ENCODE data around the gene CALHM6. TPM values are rescaled to one million over a fixed set of nuclear protein-coding genes. Genes with fewer than 3 reads are reported as not detected.

The CALHM6 gene
- total and polyA plus RNA-seq, 11 donors = 0.37 to 52.4 (median 1.0) TPM; not detected in 1

- Histone ChIP-seq H3K9me3 (peaks cover 0 to 8% (median 0%) of the 10 kb centered on the region in 12 donors), H3K4me1 (no peaks in the 10 kb centered on the region), H3K27ac (no peak overlapping the region), H3K36me3 (no peaks in the 10 kb centered on the region), H3K27me3 (no peaks in the 10 kb centered on the region), H3K4me3 (no peak overlapping the region)
- no peak for DNase-seq
- intact Hi-C loops (cut with DNase I) = no loop called here
- ATAC-seq = no peak
- TF ChIP-seq CTCF (IDR thresholded peaks at IDR 0.05) (no peak), POLR2A (IDR thresholded peaks at IDR 0.05) (no peak)
- 66 to 84% (median 74%) methylated on average over 8 to 9 of the region's 9 CpGs for WGBS, 4 donors
Observed at GRCh38 chr6:116500969-116501433, 39.8 kb downstream of the CALHM6 start.

GRCh38 chr6:116507324-116507723, 46.1 kb downstream of the CALHM6 start:
- Histone ChIP-seq H3K4me1 (peaks cover 0 to 10% (median 0%) of the 10 kb centered on the region in 12 donors), H3K9me3 (peaks cover 0 to 18% (median 0%) of the 10 kb centered on the region in 12 donors), H3K4me3 (no peak overlapping the region), H3K36me3 (no peaks in the 10 kb centered on the region), H3K27ac (no peak overlapping the region), H3K27me3 (no peaks in the 10 kb centered on the region)
- intact Hi-C loops (cut with DNase I) = no loop called here
- ATAC-seq (no peak), DNase-seq (no peak)
- TF ChIP-seq POLR2A (IDR thresholded peaks at IDR 0.05) (no peak), CTCF (IDR thresholded peaks at IDR 0.05) (no peak)
- WGBS, 4 donors = 91 to 96% (median 92%) methylated on average over 3 of the region's 3 CpGs

DNA sequence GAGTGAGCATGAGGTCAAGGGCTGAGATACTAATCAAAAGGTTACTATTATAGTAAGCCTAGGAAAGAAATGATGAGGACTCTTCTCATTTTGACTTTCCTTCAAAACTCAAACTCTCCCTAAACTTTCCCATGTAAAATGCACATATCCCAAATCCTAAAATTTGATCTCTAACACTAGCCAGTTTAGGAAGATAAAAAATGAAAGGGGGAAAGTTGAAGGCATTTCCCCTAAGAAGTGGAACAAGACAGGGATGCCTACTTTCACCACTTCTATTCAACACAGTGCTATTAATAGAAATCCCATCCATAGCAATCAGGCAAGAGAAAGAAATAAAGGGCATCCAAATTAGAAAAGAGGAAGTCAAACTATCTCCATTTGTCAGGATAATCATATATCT, 47.4 kb downstream of the CALHM6 start:
- TF ChIP-seq CTCF (IDR thresholded peaks at IDR 0.05) (no peak), POLR2A (IDR thresholded peaks at IDR 0.05) (no peak)
- H3K36me3 ChIP-seq = no peaks in the 10 kb centered on the region
- ATAC-seq (no peak), DNase-seq (no peak)
- H3K4me1 ChIP-seq = peaks cover 0 to 17% (median 3%) of the 10 kb centered on the region in 12 donors
- no peaks in the 10 kb centered on the region for H3K27me3 ChIP-seq
- H3K4me3 ChIP-seq = no peak overlapping the region
- H3K27ac ChIP-seq = no peak overlapping the region
- H3K9me3 ChIP-seq = peaks cover 0 to 11% (median 0%) of the 10 kb centered on the region in 12 donors
- intact Hi-C loops (cut with DNase I) = no loop called here

DNA sequence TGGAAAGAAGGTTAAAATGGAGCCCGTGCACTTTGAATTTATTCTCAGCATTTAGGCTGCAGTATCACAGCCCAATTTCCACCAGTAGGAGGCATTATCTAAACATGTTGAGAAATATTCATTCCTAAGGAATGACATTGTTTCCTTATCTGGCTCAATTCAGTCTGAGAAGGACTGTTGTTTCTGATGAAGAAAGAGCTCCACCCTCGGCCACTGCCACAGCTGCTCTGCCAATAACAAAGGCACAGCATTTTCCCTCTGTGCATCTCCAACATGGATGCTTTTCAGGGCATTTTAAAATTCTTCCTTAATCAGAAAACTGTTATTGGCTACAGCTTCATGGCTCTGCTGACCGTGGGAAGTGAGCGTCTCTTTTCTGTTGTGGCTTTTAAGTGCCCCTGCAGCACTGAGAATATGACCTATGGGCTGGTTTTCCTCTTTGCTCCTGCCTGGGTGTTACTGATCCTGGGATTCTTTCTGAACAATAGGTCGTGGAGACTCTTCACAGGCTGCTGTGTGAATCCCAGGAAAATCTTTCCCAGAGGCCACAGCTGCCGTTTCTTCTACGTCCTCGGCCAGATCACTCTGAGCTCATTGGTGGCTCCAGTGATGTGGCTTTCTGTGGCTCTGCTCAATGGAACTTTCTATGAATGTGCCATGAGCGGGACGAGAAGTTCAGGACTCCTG, 50.4 kb downstream of the CALHM6 start, which contains the start of gene CALHM5:
Gene CALHM5 (plus strand): TSS at position 216 of the 687 bp plus-strand sequence. CDS start 58 bp downstream, at position 274.
- TF ChIP-seq CTCF (IDR thresholded peaks at IDR 0.05) (peak; percentile 54 to 82 (median 68)), POLR2A (IDR thresholded peaks at IDR 0.05) (no peak)
- peak within 1 kb of the TSS; percentile 15 to 65 (median 50) for H3K4me3 ChIP-seq
- H3K27me3 ChIP-seq = no peaks in the 10 kb centered on the region
- peaks cover 0 to 32% (median 11%) of the 10 kb centered on the region in 12 donors for H3K4me1 ChIP-seq
- peaks cover 0 to 11% (median 0%) of the 10 kb centered on the region in 12 donors for H3K9me3 ChIP-seq
- ATAC-seq = peak; percentile 81 to 96 (median 94)
- peak within 1 kb of the TSS; percentile 46 to 92 (median 84) for H3K27ac ChIP-seq
- intact Hi-C loops (cut with DNase I) = loop anchor here in 3 of 10 donors (2.0 to 5.0 kb wide), 4 partner anchors 17 to 234 kb away; partner anchors contain the start of gene TSPYL1 (in 1 of the 3)
- peaks cover 0 to 13% (median 7%) of the 10 kb centered on the region in 9 donors for H3K36me3 ChIP-seq
- 23 to 38% (median 34%) methylated on average over 10 of the region's 10 CpGs for WGBS, 4 donors
- peak; percentile 42 to 69 (median 54) for DNase-seq

Measured in heart left ventricle (tissue), 16 donors.